T-helper 2 cell treated with Interferon-gamma antibody and Interleukin-4, amounts not matched to agents 5 μg/mL and 100 μg/mL, for 36 hours (primary cell): ENCODE results near the gene GFRA1.
A peak's percentile ranks its signal among the peaks of the same experiment; 100 is the strongest.

ENCODE experiments used
- DNase-seq: peaks from one replicate; pipeline ENCODE4 v3.0.0; 2021; ENCODE audit warnings: low spot score
- H3K27ac Mint-ChIP-seq: one replicate; pipeline ENCODE4 v1.8.0; 2021; ENCODE audit warnings: mild to moderate bottlenecking, mixed read lengths
- H3K27me3 Mint-ChIP-seq: one replicate; pipeline ENCODE4 v1.8.0; 2021; ENCODE audit warnings: low read depth, mixed read lengths
- H3K36me3 Mint-ChIP-seq: one replicate; pipeline ENCODE4 v1.8.0; 2021; ENCODE audit warnings: low read depth, mixed read lengths
- H3K4me1 Mint-ChIP-seq: one replicate; pipeline ENCODE4 v1.8.0; 2021; ENCODE audit warnings: low read depth, mixed read lengths
- H3K4me3 Mint-ChIP-seq: one replicate; pipeline ENCODE4 v1.8.0; 2022; ENCODE audit warnings: mild to moderate bottlenecking, moderate library complexity, mixed read lengths
- H3K9me3 Mint-ChIP-seq: one replicate; pipeline ENCODE4 v1.8.0; 2021; ENCODE audit warnings: mixed read lengths

Gene GFRA1

DNA sequence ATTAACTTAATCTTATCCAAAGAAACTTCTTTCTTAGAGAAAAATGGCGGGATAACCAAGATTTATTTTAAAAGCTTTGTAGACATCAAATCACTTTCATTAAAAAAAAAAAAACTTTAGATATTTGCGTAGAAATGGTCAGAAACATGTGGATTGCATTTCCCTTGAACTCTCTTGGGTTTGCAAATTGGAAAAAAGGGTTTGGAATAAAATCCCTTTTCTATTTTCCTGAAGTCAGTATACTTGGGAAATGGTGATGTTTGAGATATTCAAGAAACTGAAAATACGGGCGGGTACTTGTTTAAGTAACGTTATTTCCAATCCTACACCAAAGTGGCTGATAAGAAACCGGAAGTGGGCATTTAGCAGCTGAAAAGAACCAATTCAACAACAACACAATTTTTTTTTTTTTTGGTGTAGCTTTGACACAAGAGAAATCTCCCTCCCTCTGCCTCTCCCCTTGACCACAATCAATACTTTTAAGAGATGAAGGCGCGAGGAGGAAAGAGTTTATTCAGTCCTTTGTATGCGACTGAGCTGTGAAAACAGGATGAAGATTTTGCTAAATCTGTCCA, 13.7 kb upstream of the GFRA1 start:
- no peak for DNase-seq
- Mint-ChIP-seq H3K9me3 (no peaks in the 10 kb centered on the region), H3K27ac (no peak overlapping the region), H3K36me3 (no peaks in the 10 kb centered on the region), H3K4me1 (peaks cover 2% of the 10 kb centered on the region), H3K27me3 (peaks cover 6% of the 10 kb centered on the region), H3K4me3 (peak overlapping the region; percentile 55)

DNA sequence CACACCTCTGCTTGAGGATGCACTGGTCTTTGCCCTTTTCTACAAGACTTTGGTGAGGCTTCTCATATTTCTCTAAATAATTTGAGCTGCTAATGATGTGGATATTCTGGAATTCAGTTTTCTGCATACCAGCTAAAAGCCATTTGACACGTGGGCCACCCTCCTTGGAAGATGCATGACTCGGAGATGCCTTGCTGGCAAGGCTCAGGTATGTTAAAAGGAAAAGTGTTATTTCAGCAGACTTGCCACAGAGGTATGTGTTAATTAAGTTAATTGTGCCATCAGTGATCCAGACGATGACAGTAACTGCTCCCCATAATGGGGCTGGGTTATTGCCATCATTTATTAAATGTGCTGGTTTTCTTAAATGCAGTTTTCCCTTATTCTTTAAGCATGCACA, 8.8 kb upstream of the GFRA1 start:
- Mint-ChIP-seq H3K4me3 (no peak overlapping the region), H3K9me3 (no peaks in the 10 kb centered on the region), H3K4me1 (no peaks in the 10 kb centered on the region), H3K27me3 (peaks cover 9% of the 10 kb centered on the region), H3K27ac (no peak overlapping the region), H3K36me3 (no peaks in the 10 kb centered on the region)
- no peak for DNase-seq

DNA sequence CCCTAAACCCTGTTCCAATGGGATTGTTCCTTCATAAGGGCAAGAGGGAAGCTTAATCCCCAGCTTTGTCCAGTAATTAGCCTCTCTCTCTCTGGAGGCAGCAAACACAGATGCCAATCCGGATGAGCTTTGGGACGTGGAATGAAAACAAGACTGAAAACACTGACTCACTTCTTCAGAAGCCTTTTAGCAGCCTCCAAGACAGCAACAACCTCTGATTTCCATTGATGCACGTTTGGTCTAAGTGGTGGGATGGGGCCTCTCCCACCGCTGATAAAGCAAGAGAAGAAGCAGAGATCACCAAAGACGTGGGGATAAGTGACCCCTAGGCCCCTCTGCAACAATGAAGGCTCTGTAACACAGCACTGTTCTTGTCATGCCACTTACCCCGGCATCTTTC, 5.8 kb upstream of the GFRA1 start:
- no peaks in the 10 kb centered on the region for H3K9me3 Mint-ChIP-seq
- H3K27me3 Mint-ChIP-seq, result peaks cover 25% of the 10 kb centered on the region
- H3K27ac Mint-ChIP-seq, result no peak overlapping the region
- peaks cover 3% of the 10 kb centered on the region for H3K4me1 Mint-ChIP-seq
- DNase-seq, result no peak
- no peaks in the 10 kb centered on the region for H3K36me3 Mint-ChIP-seq
- H3K4me3 Mint-ChIP-seq, result no peak overlapping the region

DNA sequence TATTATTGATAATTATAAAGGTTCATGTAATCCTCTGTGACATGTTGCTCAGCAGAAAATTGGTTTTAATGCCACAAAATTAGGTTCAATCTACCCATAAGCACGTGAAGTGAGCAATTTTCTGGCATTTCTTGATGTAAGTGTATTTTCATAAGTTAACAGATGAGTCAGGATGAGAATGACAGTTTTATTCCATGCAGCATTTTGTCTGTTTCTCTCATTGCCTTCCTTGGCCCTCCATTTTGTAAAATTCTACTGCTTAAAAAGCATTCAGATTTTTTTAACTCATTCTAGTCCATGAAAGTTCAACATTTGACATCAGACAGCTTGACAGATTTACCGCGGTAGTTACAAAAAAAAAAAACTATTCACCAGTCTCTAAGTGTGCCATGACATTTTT, 4.0 kb upstream of the GFRA1 start:
- Mint-ChIP-seq H3K4me3 (no peak overlapping the region), H3K36me3 (peaks cover 3% of the 10 kb centered on the region), H3K27me3 (peaks cover 40% of the 10 kb centered on the region), H3K4me1 (peaks cover 7% of the 10 kb centered on the region), H3K27ac (no peak overlapping the region), H3K9me3 (no peaks in the 10 kb centered on the region)
- no peak for DNase-seq

DNA sequence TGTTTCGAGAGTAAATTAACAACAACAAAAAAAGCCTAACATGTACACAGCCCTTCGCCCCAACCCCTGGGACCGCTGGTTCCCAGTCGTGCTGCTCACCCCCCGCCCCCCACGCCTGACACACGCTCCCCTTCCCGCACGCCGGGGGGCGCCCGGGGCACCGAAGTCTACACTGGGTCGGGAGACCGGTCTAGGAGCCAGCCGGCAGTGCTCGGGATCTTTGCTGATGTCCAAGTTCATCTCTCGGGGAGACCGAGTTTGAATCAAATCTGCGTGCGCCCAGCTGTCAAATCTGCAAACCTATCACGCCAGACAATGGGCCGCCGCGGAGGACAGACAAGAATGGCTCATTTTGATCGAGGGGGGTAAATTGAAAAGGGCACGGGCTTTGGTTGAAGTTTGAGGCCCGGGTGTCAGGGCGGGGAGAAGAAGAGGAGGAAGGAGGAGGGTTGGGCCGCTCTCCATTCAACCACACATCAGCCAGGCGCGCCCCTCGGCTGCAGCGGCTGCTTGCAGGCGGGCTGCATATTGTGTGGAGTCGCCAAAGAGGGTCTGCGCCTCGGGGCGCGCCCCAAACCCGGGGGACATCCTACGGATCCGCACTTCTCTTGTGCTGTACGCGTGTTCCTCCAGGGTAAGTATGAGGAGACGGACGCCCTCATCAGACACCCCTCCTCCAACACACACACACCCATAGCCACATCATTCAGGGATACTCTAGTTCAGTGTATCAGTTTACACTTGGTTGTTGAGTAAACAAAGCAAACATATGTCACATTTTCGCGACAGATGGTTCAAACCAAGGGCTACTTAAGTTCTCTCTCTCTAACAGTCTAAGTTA, 1.3 kb upstream of the GFRA1 start:
- Mint-ChIP-seq H3K4me1 (peaks cover 7% of the 10 kb centered on the region), H3K9me3 (no peaks in the 10 kb centered on the region), H3K36me3 (peaks cover 3% of the 10 kb centered on the region), H3K27me3 (peaks cover 59% of the 10 kb centered on the region), H3K4me3 (peak overlapping the region; percentile 22), H3K27ac (no peak overlapping the region)
- no peak for DNase-seq

DNA sequence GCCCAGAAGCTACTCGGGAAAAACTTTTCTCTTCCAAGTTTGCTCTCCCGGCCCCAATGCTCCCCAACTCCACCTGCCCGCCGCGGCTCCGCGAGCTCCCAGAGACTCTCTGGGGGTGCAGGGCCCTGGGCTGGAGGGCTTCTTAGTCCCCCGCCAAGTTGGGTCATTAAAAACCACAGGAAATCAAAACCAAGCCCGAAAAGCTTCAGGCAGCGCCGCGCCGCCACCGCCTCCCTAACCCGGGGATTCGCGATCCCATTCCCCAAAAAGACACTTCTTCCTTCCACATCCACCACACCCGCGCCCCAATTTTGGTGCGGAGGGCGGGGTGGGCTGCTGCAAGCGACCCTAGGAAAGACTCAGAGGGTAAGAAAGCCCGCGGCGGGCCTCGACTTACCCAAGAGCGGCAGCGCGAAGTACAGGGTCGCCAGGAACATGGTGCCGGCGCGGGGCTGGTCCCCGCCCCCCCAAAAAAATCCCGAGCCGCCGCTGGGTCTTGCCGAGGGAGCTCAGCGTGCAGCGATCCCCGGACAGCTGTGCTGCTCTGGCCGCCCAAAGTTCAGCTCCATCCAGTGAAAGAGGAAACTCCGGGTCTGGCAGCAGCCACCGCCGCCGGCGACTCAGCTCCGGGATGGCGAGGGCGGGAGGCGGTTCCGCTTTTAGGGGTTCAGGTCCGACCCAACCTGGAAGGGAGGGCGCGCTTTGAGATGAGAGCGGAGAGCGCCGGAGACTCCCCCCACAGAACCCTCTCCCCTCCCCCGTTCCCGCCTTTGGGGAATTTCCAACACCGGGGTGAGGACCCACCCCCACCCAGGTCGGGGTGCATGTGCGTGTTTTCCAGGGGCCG, 1.2 kb downstream of the GFRA1 start:
- no peak overlapping the region for H3K4me3 Mint-ChIP-seq
- H3K9me3 Mint-ChIP-seq, result no peaks in the 10 kb centered on the region
- DNase-seq, result no peak
- peaks cover 7% of the 10 kb centered on the region for H3K4me1 Mint-ChIP-seq
- H3K27me3 Mint-ChIP-seq, result peaks cover 67% of the 10 kb centered on the region
- H3K36me3 Mint-ChIP-seq, result peaks cover 3% of the 10 kb centered on the region
- no peak overlapping the region for H3K27ac Mint-ChIP-seq

DNA sequence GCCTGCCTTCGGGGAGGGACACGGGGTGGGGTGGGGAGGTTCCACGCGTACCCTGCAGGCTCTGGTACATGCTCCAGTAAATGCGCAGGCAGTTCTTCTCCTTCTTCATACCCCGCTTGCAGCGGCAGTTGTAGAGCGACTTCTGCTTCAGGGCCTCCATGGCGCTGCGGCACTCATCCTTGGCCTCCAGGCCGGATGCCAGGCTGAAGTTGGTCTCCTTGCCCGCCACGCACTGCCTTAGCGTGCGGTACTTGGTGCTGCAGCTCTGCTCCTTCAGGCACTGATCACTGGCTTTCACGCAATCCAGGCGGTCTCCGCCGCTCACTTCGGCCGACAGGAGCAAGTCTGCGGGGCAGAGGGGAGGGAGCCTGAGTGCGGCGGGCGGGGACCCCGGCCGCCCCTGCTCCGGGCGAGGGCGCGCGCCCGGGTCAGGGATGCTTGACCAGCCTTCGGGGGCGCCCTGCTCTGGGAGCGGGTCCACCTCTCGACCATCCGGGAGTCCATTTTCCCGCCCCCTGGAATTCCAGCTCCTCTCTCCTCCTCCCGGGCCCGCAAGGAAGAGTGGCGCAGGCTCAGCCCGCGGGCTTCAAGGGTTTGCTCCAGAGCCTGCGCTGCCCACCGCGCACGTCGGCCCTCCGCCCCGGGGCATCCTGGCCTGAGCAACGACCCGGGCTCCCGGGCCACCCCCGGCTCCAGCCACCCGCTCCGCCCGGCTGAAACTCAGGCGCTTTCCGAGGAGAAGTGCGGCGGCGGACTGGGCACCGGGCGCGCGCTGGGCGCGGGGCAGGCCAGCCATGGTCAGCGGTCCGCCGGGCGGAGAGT, 2.0 kb downstream of the GFRA1 start:
- peaks cover 65% of the 10 kb centered on the region for H3K27me3 Mint-ChIP-seq
- H3K9me3 Mint-ChIP-seq, result no peaks in the 10 kb centered on the region
- peaks cover 7% of the 10 kb centered on the region for H3K4me1 Mint-ChIP-seq
- DNase-seq, result no peak
- H3K36me3 Mint-ChIP-seq, result peaks cover 3% of the 10 kb centered on the region
- H3K27ac Mint-ChIP-seq, result no peak overlapping the region
- H3K4me3 Mint-ChIP-seq, result no peak overlapping the region

DNA sequence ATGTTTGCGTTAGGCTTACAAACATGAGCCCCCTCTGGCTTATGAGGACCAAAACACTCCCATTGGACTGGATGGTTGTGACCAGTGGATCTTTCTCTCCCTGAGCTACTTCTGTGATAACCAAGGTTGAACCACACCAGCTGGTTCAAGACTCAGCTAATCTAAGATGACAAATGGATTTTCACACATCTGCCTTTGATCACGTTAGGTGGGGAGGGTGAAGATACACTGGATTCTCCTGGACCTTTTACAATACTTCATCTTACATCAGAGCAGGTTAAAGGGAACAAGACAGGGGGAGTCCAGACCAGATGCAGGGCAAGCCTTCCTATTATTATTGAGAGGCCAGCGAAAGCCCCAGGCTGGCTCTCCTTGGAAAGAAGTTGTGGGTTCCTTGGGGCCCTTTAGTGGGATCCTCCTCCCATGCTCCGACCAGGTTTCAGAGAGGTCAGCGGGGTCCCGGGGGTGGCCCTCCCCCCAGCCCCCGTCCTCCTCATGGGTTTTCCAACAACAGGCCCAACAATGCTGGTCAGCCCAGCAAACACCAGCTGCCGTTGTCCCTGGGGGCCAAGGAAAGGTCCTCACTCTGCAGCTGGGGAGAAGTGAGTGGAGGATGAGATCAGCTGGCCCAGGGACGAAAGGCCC, 2.8 kb downstream of the GFRA1 start:
- H3K36me3 Mint-ChIP-seq, result peaks cover 3% of the 10 kb centered on the region
- H3K4me1 Mint-ChIP-seq, result peaks cover 7% of the 10 kb centered on the region
- H3K27ac Mint-ChIP-seq, result no peak overlapping the region
- no peak for DNase-seq
- no peaks in the 10 kb centered on the region for H3K9me3 Mint-ChIP-seq
- H3K27me3 Mint-ChIP-seq, result peaks cover 59% of the 10 kb centered on the region
- no peak overlapping the region for H3K4me3 Mint-ChIP-seq

DNA sequence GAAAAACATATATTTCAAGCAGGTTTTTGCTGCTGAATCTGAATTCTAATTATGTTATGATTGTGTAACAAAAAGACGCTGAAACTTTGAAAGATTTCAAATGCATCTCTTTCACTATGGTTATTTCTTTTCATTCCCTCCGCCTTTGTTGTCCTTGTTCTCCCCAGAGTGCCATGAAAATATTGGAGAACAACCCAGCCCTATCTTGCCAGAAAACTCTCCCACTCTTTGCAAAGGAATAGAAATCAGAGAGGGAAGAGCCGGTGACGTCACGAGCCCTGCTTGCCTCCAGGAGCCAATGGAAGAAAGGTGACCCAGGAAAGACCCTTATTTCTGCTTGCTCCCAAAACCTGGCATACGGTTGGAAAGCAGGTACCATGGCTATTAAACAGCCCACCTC, 3.4 kb downstream of the GFRA1 start:
- no peak for DNase-seq
- Mint-ChIP-seq H3K4me1 (peaks cover 7% of the 10 kb centered on the region), H3K27me3 (peaks cover 53% of the 10 kb centered on the region), H3K27ac (no peak overlapping the region), H3K36me3 (peaks cover 3% of the 10 kb centered on the region), H3K4me3 (no peak overlapping the region), H3K9me3 (no peaks in the 10 kb centered on the region)

DNA sequence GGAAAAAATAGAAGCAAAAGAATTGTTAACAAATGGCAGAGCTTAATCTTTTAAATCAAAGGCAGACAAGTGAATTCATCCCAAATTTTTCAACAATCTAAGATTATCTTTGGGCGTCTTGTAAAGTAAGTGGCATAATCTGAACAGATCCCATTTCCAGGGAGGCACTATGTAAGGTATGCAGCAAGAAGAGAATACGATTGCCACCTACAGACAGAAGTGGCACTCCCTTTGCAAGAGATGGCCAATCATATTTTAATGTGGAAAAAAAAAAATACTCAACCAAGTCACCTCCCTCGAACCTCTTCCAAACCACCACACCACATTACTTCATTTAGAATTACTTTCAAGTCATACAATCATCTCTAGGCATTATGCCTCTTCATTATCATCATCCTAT, 4.0 kb downstream of the GFRA1 start:
- peaks cover 46% of the 10 kb centered on the region for H3K27me3 Mint-ChIP-seq
- H3K4me1 Mint-ChIP-seq, result peaks cover 4% of the 10 kb centered on the region
- H3K27ac Mint-ChIP-seq, result no peak overlapping the region
- no peak overlapping the region for H3K4me3 Mint-ChIP-seq
- H3K9me3 Mint-ChIP-seq, result no peaks in the 10 kb centered on the region
- no peak for DNase-seq
- peaks cover 3% of the 10 kb centered on the region for H3K36me3 Mint-ChIP-seq

DNA sequence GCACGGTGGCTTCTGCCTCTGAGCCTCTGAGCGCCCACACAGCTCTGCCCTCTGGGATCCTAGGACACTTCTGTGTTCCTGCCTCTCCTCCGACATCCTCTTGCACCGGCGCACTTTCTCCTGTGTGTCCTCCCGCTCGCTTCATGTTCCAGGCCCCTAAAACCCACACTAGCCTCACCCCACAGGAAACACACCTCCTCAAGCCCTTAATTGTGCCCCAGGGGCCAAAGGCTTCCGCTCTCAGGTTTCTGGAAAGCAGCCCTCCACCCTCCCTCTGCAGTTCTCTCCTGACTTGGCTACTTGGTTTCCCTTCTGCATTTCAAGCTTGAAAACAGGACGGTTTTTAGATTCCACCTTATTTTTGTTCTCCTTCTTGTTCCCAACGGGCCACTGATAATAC, 7.3 kb downstream of the GFRA1 start:
- no peak overlapping the region for H3K4me3 Mint-ChIP-seq
- no peaks in the 10 kb centered on the region for H3K36me3 Mint-ChIP-seq
- no peak overlapping the region for H3K27ac Mint-ChIP-seq
- no peaks in the 10 kb centered on the region for H3K9me3 Mint-ChIP-seq
- no peak for DNase-seq
- H3K27me3 Mint-ChIP-seq, result peaks cover 24% of the 10 kb centered on the region
- H3K4me1 Mint-ChIP-seq, result no peaks in the 10 kb centered on the region

DNA sequence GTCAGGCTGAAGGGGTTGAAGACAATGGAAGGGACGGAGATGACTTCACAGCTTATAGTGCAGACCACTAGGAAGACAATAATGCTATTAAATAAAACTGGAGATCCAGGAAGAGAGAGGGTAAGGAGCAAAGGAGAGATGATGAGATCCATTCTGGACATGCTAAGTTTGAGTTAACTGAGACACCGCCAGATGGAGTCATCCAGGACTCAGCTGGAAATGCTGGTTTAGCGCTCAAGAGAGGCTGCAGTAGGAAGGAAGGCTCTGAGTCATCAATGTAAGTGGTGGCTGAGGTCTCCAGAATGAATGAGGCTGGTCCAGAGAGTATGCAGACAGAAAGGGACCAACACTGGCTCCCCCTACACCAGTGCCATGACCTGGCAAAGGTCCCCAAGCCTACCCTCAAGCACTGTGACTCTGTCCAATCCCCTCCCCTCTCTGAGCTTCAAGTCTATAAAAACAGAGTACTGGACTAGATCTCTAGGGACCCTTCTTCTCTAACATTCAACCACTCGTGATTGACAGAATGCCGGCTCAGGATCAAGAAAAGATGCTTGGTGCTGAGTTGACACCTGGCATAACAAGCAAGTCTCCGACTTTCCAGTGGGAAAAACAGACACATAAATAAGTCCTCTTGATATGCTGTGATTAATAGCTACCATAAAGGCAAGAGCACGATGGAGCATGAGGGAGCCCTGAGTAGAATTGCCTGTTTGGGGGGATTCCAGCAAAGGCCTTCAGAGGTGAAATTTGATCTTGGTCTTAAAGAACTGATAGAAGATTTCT, 8.9 kb downstream of the GFRA1 start:
- Mint-ChIP-seq H3K27me3 (peaks cover 10% of the 10 kb centered on the region), H3K4me1 (no peaks in the 10 kb centered on the region), H3K36me3 (no peaks in the 10 kb centered on the region), H3K27ac (no peak overlapping the region), H3K9me3 (no peaks in the 10 kb centered on the region), H3K4me3 (no peak overlapping the region)
- DNase-seq, result no peak

DNA sequence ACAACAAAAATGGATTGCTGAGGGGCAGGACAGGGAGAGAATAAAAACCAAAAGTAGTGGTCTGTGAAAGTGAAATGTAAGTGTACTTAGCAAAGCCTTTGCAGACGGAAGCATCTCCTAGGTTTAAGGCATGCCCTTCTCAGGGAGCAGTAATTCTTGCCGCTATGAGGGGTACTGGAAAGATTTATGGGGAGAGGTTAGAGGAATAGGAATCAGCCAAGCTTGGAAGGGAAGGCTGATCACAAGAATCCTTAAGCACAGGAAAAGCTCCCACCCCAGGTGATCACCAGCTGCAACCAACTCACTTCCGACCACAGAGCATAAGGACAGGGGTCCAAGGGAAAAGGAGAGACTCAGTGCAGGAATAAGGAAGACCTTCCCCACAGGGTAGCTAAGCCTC, 10.3 kb downstream of the GFRA1 start:
- H3K27ac Mint-ChIP-seq, result no peak overlapping the region
- H3K9me3 Mint-ChIP-seq, result no peaks in the 10 kb centered on the region

More for the DNA sequence above, 10.3 kb downstream of the GFRA1 start:
- H3K4me1 Mint-ChIP-seq, result no peaks in the 10 kb centered on the region
- H3K4me3 Mint-ChIP-seq, result no peak overlapping the region
- no peak for DNase-seq
- no peaks in the 10 kb centered on the region for H3K36me3 Mint-ChIP-seq
- H3K27me3 Mint-ChIP-seq, result peaks cover 1% of the 10 kb centered on the region
